SU-DHL-6 (cell line): ENCODE results near the gene PTPN14.
"Not testable (repeated sequence)": the region's sequence is repeated elsewhere in the genome, so short reads cannot be mapped to it uniquely, and the experiment has no call there.

Experiments
- H2AFZ ChIP-seq: fragments of 200-600 bp; sonication (generic); 2 replicates; pipeline ENCODE4 v1.6.1; 2014; ENCODE audit warnings: low read depth, mild to moderate bottlenecking, moderate library complexity, mixed read lengths, antibody characterized with exemption, low read length; ENCODE audit not compliant: severe bottlenecking
- H3F3A ChIP-seq: fragments of 200-600 bp; shearing (Covaris generic); 2 replicates; pipeline ENCODE4 v1.6.0; 2016; ENCODE audit warnings: antibody characterized with exemption, mild to moderate bottlenecking; ENCODE audit not compliant: insufficient read depth
- H3K27ac ChIP-seq: fragments of 200-600 bp; sonication (generic); 2 replicates; pipeline ENCODE4 v1.5.1; 2016; ENCODE audit warnings: low read depth, mild to moderate bottlenecking, low read length, moderate library complexity, mixed read lengths
- H3K27me3 ChIP-seq: fragments of 200-600 bp; sonication (generic), shearing (Covaris generic); 2 replicates; pipeline ENCODE4 v1.6.0; 2014; ENCODE audit warnings: mild to moderate bottlenecking, low read length
- H3K36me3 ChIP-seq: fragments of 200-600 bp; sonication (generic); 2 replicates; pipeline ENCODE4 v1.6.1; 2014; ENCODE audit warnings: mild to moderate bottlenecking, low read length, mixed read lengths
- H3K4me2 ChIP-seq: fragments of 300-600, 200-600 bp; shearing (Covaris generic), sonication (generic); 2 replicates; pipeline ENCODE4 v1.6.0; 2014; ENCODE audit warnings: low read length, low read depth, mild to moderate bottlenecking; ENCODE audit not compliant: poor library complexity, severe bottlenecking
- H3K4me3 ChIP-seq: fragments of 200-600 bp; sonication (generic); 2 replicates; pipeline ENCODE4 v1.5.1; 2014; ENCODE audit warnings: antibody characterized with exemption, low read length, mild to moderate bottlenecking, mixed read lengths; ENCODE audit not compliant: insufficient read depth, poor library complexity, severe bottlenecking
- H3K79me2 ChIP-seq: fragments of 200-600 bp; sonication (generic); 2 replicates; pipeline ENCODE4 v1.6.1; 2014; ENCODE audit warnings: mild to moderate bottlenecking, low read length, moderate library complexity; ENCODE audit not compliant: insufficient read depth
- H3K9ac ChIP-seq: fragments of 200-600 bp; sonication (generic); 2 replicates; pipeline ENCODE4 v1.7.0; 2014; ENCODE audit warnings: mild to moderate bottlenecking, low read length
- H3K9me2 ChIP-seq: fragments of 200-600 bp; sonication (generic); replicated peaks from 2 replicates; pipeline ENCODE4 v1.6.1; 2014; ENCODE audit warnings: low read length; ENCODE audit not compliant: insufficient read depth
- H3K9me3 ChIP-seq: fragments of 200-600 bp; sonication (generic); 2 replicates; pipeline ENCODE4 v1.6.1; 2014; ENCODE audit warnings: low read length, mixed read lengths; ENCODE audit not compliant: insufficient read depth
- H4K20me1 ChIP-seq: fragments of 200-600 bp; sonication (generic); 2 replicates; pipeline ENCODE4 v1.6.1; 2014; ENCODE audit warnings: low read depth, mild to moderate bottlenecking, antibody characterized with exemption, low read length, moderate library complexity, mixed read lengths
- EZH2phosphoT487 ChIP-seq: fragments of 200-600 bp; sonication (generic), shearing (Covaris generic); conservative IDR thresholded peaks from 2 replicates; pipeline ENCODE4 v1.6.1; 2018; ENCODE audit warnings: mild to moderate bottlenecking, antibody characterized with exemption, low read length, moderate library complexity, mixed read lengths
- TF ChIP-seq, protein P1 (sequence below): fragments of 200-600 bp; sonication (generic); IDR thresholded peaks from one replicate; pipeline ENCODE4 v1.5.1; 2017; ENCODE audit warnings: antibody characterized with exemption, mild to moderate bottlenecking, low read length, moderate library complexity; ENCODE audit not compliant: insufficient read depth, poor library complexity, severe bottlenecking

Gene PTPN14

DNA sequence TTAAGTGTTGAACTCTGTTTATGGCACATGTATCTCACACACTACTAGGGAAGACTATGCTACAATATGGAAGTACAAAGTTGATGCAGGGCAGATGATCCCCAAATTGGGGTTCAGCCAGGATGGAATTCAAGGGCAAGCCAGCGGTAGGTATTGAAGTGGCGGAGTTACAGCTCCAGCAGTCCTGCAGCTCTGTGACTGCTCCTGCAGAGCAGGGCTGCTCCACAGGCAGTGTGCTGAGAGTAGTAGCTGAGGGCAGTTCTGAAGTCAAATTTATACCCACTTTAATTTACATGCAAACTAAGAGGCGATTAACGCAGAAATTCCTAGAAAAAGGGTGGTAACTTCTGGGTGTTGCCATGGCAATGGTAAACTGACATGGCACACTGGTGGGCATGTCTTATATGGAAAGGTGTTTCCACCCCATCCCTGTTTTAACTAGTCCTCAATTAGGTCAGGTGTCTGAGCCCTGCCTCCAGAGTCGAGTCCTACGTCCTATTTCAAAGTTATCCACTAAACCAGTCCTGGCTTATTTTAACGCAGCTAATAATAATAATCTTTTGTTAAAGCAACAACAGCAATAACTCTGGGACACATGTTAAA is 31.0 kb upstream of the PTPN14 start:
- H3K4me2 ChIP-seq: no peak overlapping the region
- no peaks in the 10 kb centered on the region for H3K36me3 ChIP-seq
- TF ChIP-seq, protein P1, sequence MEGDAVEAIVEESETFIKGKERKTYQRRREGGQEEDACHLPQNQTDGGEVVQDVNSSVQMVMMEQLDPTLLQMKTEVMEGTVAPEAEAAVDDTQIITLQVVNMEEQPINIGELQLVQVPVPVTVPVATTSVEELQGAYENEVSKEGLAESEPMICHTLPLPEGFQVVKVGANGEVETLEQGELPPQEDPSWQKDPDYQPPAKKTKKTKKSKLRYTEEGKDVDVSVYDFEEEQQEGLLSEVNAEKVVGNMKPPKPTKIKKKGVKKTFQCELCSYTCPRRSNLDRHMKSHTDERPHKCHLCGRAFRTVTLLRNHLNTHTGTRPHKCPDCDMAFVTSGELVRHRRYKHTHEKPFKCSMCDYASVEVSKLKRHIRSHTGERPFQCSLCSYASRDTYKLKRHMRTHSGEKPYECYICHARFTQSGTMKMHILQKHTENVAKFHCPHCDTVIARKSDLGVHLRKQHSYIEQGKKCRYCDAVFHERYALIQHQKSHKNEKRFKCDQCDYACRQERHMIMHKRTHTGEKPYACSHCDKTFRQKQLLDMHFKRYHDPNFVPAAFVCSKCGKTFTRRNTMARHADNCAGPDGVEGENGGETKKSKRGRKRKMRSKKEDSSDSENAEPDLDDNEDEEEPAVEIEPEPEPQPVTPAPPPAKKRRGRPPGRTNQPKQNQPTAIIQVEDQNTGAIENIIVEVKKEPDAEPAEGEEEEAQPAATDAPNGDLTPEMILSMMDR: no peak
- no peak for TF ChIP-seq EZH2phosphoT487
- no peaks in the 10 kb centered on the region for H3K27me3 ChIP-seq
- H3K9me2 ChIP-seq: no peaks in the 10 kb centered on the region
- H3F3A ChIP-seq: no peaks in the 10 kb centered on the region
- H3K4me3 ChIP-seq: no peak overlapping the region
- H3K9ac ChIP-seq: no peak overlapping the region
- no peaks in the 10 kb centered on the region for H3K9me3 ChIP-seq
- H3K27ac ChIP-seq: no peak overlapping the region
- H2AFZ ChIP-seq: no peak overlapping the region
- no peaks in the 10 kb centered on the region for H4K20me1 ChIP-seq
- H3K79me2 ChIP-seq: no peaks in the 10 kb centered on the region

- no peak overlapping the region for H3K27ac ChIP-seq
- no peaks in the 10 kb centered on the region for H3K27me3 ChIP-seq
- no peaks in the 10 kb centered on the region for H3K9me2 ChIP-seq
- H3F3A ChIP-seq: no peaks in the 10 kb centered on the region
- H3K4me2 ChIP-seq: no peak overlapping the region
- no peak overlapping the region for H3K9ac ChIP-seq
- no peaks in the 10 kb centered on the region for H4K20me1 ChIP-seq
- H3K36me3 ChIP-seq: no peaks in the 10 kb centered on the region
- H3K79me2 ChIP-seq: no peaks in the 10 kb centered on the region
- no peak for TF ChIP-seq EZH2phosphoT487
- TF ChIP-seq, protein P1: no peak
- no peaks in the 10 kb centered on the region for H3K9me3 ChIP-seq
- H3K4me3 ChIP-seq: no peak overlapping the region
- H2AFZ ChIP-seq: no peak overlapping the region
Measured at GRCh38 chr1:214581785-214582184, 30.4 kb upstream of the PTPN14 start.

GRCh38 chr1:214579183-214579582 is 27.8 kb upstream of the PTPN14 start:
- Histone ChIP-seq H3K27ac (no peak overlapping the region), H3K9ac (no peak overlapping the region), H3K27me3 (no peaks in the 10 kb centered on the region), H3K4me2 (no peak overlapping the region), H4K20me1 (no peaks in the 10 kb centered on the region), H3K9me3 (peaks cover 4% of the 10 kb centered on the region; the same call in 1 of the 2 replicates), H3K9me2 (no peaks in the 10 kb centered on the region), H2AFZ (no peak overlapping the region), H3K36me3 (no peaks in the 10 kb centered on the region), H3F3A (no peaks in the 10 kb centered on the region), H3K4me3 (no peak overlapping the region), H3K79me2 (no peaks in the 10 kb centered on the region)
- TF ChIP-seq EZH2phosphoT487: no peak
- TF ChIP-seq, protein P1: no peak

GRCh38 chr1:214576120-214576519 is 24.7 kb upstream of the PTPN14 start:
- not testable (repeated sequence) for H4K20me1 ChIP-seq, H3K9ac ChIP-seq, H3K9me2 ChIP-seq, H3K79me2 ChIP-seq, H3K9me3 ChIP-seq, H2AFZ ChIP-seq, H3K4me3 ChIP-seq, H3K4me2 ChIP-seq, H3F3A ChIP-seq, H3K27ac ChIP-seq, H3K36me3 ChIP-seq, H3K27me3 ChIP-seq
